Left lobe of liver (tissue), 2 donors: ENCODE measurements around the gene MT1HL1. TPM values are rescaled to one million over a fixed set of nuclear protein-coding genes. Genes with fewer than 3 reads are reported as not detected.
"Not testable (repeated sequence)": the region's sequence is repeated elsewhere in the genome, so short reads cannot be mapped to it uniquely, and the experiment has no call there.

Source experiments
- ATAC-seq: fragments of 200-7000 bp; cut with Tn5 transposase; one replicate; pipeline ENCODE4 v1.9.1; 2020; ENCODE audit warnings: mild to moderate bottlenecking, moderate library complexity
- DNase-seq: peaks from one replicate; pipeline ENCODE4 v3.0.0-alpha.2; 2020; ENCODE audit warnings: low spot score
- total RNA-seq: library from RNA; stranded (reverse); gene quantifications from one replicate; pipeline ENCODE4 v1.2.1, GENCODE V29; 2021
- donor health status: DM: no; HTN: no; CAD: no; lungs with moderate emphysema.
- donor health status: DM: no; HTN: yes; CAD: no.

Gene MT1HL1
- total RNA-seq, 1 donor from 2014 or later, result not detected

DNA sequence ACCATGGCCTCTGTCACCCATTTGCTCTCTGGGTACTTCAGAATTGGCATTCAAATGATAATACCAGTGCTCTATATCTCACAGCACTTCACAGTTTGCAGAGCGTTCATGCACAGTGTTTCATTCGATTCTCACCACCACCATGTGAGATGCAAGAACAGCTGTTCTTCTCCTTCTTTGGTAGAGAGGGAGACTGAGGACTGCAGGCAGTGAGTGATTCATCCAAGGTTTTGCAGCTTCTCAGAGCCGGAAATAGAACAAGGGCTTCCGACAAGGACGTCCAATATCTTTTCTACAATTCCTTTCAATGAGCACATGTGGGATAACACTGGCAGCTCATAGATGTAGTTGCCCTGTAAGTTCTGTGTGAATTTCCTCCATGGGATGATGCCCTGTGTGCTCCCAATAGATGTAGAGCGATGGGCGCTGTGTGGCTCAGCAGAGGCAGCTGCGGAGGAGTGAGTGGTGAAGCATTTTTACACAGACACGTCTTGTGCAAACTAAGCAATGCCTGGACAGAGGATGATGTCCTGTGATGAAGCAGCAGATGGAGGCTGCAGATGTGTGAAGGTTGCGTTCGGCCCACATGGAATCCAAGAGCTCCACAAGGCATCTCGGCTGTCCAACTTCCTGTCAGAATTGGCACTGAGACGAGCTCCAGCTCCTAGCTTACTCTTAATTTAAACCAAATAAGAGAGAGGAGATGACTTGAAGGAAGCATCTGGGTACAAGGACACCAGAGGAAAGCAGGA lies 24.9 kb downstream of the MT1HL1 start:
- ATAC-seq, result no peak
- DNase-seq, result no peak

DNA sequence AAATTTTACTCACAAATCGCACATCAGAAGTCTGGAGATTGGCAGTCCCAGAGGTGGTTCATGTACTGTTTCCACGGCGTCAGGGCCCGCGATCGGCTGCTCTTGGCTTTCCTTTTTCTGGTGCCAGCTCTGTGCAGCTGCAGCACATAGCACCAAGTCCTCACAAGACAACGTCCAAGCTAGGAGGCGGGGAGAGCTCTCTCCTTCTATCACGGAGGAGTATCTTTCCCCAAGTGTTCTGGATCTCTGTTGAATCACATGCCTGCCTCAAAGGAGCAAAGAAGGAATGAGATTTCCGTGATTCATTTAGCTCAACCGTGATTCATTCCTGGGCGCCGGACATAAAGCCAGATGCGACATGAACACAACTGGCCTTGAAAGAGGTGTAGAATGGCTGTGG lies 25.5 kb downstream of the MT1HL1 start:
- no peak for DNase-seq
- no peak for ATAC-seq

DNA sequence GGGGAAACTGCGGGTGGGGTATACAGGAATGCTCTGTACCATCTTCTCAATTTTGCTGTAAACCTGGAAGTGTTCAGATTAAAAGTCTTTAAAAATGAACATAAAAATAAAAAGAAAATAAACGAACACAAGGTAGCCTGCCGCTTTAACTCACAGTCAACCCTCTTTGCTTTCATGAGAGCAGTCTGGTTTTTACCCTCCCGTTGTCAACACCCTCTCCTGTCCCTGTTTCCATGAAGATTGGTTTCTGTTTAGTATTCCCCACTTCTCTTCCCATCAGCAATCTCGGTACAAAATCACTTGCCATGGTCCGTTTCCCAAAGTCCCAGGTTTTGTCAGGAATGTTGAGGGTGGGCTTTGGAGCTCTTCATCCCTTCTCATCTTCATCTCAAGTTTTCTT lies 28.8 kb downstream of the MT1HL1 start:
- no peak for DNase-seq
- no peak for ATAC-seq

DNA sequence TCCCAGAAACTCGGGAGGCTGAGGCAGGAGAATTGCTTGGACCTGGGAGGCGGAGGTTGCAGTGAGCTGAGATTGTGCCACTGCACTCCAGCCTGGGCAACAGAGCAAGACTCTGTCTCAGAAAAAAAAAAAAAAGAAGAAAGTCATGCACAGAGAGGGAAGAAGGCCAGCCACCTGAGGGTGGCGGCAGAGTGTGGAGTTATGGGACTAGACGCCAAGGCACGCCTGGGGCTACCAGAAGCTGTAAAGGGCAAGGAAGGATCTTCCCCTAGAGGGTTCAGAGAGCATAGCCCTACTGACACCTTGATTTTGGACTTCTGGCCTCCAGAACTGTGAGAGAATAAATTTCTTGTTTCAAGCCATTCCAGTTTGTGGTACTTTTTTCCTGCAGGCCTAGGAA lies 30.2 kb downstream of the MT1HL1 start:
- DNase-seq, ATAC-seq: not testable (repeated sequence)

DNA sequence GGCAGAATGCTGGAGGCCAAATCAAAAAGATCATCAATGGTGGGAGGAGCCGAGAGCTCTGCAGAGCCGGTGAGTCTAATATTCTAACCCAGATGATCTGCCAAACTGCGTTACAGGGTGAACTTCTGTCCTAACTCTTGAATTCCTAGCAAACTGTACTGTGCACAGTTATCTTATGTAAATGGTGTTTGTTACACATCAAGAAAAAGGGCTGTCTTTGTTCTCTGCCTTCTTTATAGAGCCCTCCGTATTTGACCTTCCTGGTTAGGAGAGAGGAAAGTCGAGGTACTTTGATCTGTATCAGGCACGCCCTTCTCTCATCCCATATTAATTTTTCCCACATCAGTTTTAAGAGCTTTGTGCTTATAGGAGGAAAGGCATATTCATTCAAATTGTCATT lies 37.6 kb downstream of the MT1HL1 start:
- no peak for DNase-seq
- no peak for ATAC-seq

DNA sequence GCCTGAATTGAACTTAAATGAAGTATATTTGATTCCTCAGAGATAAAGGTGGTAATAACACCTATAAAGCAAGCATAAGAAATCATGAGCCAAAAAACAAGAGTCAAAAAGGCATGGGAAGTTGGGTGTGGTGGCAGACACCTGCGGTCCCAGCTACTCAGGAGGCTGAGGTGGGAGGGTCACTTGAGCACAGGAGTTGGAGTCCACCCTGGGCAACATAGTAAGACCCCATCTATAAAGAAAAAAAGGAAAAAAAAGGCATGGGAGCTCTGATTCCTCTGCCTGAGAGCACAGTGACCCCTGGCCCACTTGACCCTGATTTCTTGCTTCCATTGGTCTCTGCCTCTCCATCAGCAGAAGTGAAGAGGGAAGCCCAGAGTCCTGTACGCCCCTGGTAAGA lies 40.3 kb downstream of the MT1HL1 start:
- DNase-seq (no peak), ATAC-seq (no peak)

DNA sequence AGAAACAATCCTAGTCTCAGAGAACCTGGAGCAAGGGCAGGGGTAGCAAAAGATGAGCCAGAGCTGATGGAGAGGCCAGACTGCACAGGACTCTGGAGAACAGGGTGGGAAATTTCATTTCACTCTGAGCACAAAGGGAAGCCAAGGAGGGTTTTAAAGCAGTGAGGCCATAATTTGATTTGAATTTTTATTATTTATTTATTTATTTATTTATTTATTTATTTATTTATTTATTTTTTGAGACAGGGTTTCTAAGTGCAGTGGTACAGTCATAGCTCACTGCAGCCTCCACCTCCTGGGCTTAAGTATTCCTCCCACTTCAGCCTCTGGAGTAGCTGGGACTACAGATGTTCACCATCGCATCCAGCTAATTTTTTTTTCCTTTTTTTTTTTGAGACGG lies 45.1 kb downstream of the MT1HL1 start:
- ATAC-seq (no peak), DNase-seq (no peak)

DNA sequence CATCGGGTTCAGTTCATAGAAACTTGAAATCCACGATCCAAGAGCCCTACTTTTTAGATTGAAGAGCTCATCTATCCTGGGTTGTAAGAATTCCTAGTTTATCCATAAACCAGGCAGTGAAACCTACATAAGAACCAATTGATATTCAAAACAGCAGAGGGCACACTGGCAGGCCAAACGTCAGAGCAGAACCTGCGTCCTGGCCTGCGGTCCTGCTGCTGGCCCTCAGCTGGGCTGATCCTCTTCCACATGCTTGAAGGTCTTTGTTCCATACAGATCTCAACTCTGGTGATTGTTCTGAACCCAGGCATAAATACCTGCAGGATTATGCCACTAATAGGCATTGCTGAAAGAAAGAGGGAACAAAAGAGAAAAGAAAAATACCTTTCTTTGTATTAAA lies 47.0 kb downstream of the MT1HL1 start:
- ATAC-seq (no peak), DNase-seq (no peak)

Other genes with a start within 250 kb of the MT1HL1 start
- 12.7 TPM for gene MTR, start 209.1 kb downstream of the MT1HL1 start, total RNA-seq
- 0.03 TPM for gene RYR2, start 37.7 kb upstream of the MT1HL1 start, total RNA-seq